VCaP (cell line): ENCODE data around the gene MACROD2.
A peak's percentile ranks its signal among the peaks of the same experiment; 100 is the strongest.

ENCODE experiments used
- H3K27ac ChIP-seq: fragments of 450-650 bp; 2 replicates; pipeline ENCODE4 v1.5.1; 2017
- CTCF ChIP-seq: fragments of 450-650 bp; conservative IDR thresholded peaks from 2 replicates; pipeline ENCODE4 v1.5.1; 2017; ENCODE audit warnings: mild to moderate bottlenecking, moderate library complexity

The MACROD2 gene

DNA sequence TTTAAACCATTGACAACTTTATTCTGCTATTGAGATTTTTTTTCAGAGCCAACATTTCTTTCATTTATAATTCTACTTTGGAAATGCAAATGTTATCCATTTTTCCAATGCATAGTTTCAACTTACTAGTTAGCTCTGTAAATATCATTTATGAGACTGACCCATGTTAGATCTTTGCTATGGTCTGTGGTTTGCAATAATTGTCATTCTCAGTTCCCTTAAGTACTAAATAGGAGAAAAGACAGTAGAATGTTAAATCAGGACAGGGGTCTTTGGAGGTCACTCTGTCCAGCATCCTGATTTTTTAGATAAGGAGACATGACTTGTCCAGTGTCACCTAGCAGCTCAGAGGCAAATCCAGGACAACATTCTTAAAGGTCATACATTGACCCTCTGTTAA, 864.3 kb downstream of the MACROD2 start:
- TF ChIP-seq CTCF, result no peak
- no peak overlapping the region for H3K27ac ChIP-seq

GRCh38 chr20:14860410-14860814, 865.1 kb downstream of the MACROD2 start:
- peak overlapping the region; percentile 36 for H3K27ac ChIP-seq
- TF ChIP-seq CTCF, result no peak

GRCh38 chr20:14861028-14861699, 865.8 kb downstream of the MACROD2 start:
- no peak for TF ChIP-seq CTCF

GRCh38 chr20:14865169-14865568, 869.9 kb downstream of the MACROD2 start:
- no peak overlapping the region for H3K27ac ChIP-seq
- no peak for TF ChIP-seq CTCF

More at GRCh38 chr20:14861028-14861699, 865.8 kb downstream of the MACROD2 start:
- peak overlapping the region; percentile 36; the same call in 1 of the 2 replicates for H3K27ac ChIP-seq

DNA sequence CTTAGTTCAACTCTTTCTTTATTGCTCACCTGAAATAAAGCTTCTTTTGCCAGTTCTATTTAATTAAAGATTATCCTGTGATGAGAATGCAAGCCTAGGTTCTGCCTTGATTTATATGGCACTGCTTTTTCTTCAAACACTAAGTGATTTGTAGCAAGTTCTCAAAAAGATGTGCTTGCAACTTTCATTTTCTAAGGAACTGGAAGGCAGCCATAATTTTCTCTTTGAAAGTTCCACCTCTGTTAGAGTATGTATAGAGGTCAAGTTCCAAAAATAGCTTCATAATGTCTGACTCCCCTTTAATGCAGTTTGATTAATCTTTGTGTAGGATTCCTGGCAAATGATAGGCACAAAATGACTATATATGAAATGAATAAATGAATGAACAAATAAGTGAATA, 870.4 kb downstream of the MACROD2 start:
- TF ChIP-seq CTCF, result no peak
- H3K27ac ChIP-seq, result no peak overlapping the region

- no peak overlapping the region for H3K27ac ChIP-seq
- TF ChIP-seq CTCF, result no peak
Observed at GRCh38 chr20:14866841-14867514, 871.7 kb downstream of the MACROD2 start.

GRCh38 chr20:14877301-14878028, 882.1 kb downstream of the MACROD2 start:
- TF ChIP-seq CTCF, result no peak
- no peak overlapping the region for H3K27ac ChIP-seq
